Fibroblast of villous mesenchyme (primary cell): ENCODE data around the gene GCNT4. TPM values are rescaled to one million over a fixed set of nuclear protein-coding genes. Genes with fewer than 3 reads are reported as not detected.

Source experiments
- DNase-seq: peaks from one replicate; pipeline ENCODE4 v3.0.0-alpha.2; 2010; ENCODE audit warnings: low read depth
- H3K4me3 ChIP-seq: 2 replicates; pipeline ENCODE4 v1.5.1; 2011; ENCODE audit warnings: low read depth, mild to moderate bottlenecking, low read length
- total RNA-seq: library from RNA; depleted of rRNA; stranded (reverse); fragments of >200 nt; gene quantifications from 2 replicates; pipeline ENCODE4 v1.2.3, GENCODE V29; 2012
- TF ChIP-seq, protein P1 (sequence below): IDR thresholded peaks from 2 replicates; pipeline ENCODE4 v1.5.1; 2012; ENCODE audit warnings: low read depth, mild to moderate bottlenecking, low read length; ENCODE audit not compliant: insufficient read depth

Gene GCNT4
- total RNA-seq, 1 donor = 46.2 TPM

DNA sequence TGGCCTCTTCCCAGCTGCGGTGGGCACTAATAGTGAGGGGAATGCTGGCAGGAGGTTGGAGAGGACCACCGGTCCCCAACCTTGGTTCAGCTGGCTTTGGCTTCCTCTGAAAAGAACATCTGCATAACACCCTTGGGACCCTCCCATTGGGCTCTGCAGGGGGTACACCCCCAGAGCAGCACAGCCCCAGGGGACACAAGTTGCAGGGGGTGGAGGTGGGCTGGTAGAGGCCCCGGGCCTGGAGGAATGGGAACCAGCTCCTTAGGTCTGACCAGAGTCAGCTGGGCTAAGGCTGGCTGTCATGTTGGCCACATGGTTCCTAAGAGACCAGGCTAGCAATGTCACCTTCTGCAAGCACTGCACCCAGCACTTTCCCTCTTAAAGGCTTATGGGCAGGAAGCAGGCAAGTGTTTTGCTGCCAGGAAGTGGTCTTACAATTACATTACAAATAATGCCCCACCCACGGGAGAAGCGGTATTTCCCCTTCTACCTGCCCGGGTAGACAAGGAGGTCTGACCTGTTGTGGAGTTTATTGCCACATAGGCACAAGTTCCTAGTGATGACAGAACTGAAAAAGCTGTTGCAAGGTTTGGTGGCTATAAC lies 18.1 kb downstream of the GCNT4 start:
- DNase-seq = no peak
- H3K4me3 ChIP-seq = no peak overlapping the region
- TF ChIP-seq, protein P1, sequence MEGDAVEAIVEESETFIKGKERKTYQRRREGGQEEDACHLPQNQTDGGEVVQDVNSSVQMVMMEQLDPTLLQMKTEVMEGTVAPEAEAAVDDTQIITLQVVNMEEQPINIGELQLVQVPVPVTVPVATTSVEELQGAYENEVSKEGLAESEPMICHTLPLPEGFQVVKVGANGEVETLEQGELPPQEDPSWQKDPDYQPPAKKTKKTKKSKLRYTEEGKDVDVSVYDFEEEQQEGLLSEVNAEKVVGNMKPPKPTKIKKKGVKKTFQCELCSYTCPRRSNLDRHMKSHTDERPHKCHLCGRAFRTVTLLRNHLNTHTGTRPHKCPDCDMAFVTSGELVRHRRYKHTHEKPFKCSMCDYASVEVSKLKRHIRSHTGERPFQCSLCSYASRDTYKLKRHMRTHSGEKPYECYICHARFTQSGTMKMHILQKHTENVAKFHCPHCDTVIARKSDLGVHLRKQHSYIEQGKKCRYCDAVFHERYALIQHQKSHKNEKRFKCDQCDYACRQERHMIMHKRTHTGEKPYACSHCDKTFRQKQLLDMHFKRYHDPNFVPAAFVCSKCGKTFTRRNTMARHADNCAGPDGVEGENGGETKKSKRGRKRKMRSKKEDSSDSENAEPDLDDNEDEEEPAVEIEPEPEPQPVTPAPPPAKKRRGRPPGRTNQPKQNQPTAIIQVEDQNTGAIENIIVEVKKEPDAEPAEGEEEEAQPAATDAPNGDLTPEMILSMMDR = no peak

DNA sequence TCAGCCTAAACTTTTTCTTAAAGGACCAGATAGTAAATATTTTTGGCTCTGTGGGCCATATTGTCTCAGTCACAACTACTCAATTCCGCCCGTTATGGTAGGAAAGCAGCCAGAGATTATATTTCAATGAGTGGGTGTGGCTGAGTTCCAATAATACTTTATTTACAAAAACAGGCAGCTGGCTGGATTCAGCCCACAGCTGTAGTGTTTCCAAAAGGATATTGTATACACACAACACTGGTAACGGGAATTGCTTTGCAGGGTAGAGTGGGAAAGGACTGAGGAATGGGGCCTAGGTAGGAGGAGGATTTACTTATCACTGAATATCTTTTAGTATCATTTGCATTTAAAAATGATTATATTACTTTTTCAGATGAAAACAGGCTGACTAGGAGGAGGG lies 21.0 kb downstream of the GCNT4 start:
- no peak for DNase-seq
- no peak overlapping the region for H3K4me3 ChIP-seq
- TF ChIP-seq, protein P1 = no peak

DNA sequence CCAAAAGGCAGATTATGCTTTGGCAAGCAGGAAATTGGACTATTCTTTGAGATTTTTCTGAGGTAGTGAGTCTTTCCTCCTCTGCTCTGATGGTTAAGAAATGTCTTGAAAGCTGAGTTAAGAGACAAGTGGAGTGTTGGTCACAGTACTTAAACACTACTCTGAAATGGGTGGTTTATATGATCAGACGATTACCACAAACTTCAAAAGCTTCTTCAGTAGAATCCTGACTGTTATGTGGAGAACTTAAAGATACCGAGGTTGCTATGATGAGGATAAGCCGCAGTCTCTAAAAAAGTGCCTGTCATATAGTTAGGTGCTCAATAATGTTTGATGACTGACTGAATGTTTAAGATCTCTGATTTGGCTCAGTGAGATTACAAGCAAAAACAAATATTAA lies 24.3 kb downstream of the GCNT4 start:
- DNase-seq = no peak
- no peak overlapping the region for H3K4me3 ChIP-seq

DNA sequence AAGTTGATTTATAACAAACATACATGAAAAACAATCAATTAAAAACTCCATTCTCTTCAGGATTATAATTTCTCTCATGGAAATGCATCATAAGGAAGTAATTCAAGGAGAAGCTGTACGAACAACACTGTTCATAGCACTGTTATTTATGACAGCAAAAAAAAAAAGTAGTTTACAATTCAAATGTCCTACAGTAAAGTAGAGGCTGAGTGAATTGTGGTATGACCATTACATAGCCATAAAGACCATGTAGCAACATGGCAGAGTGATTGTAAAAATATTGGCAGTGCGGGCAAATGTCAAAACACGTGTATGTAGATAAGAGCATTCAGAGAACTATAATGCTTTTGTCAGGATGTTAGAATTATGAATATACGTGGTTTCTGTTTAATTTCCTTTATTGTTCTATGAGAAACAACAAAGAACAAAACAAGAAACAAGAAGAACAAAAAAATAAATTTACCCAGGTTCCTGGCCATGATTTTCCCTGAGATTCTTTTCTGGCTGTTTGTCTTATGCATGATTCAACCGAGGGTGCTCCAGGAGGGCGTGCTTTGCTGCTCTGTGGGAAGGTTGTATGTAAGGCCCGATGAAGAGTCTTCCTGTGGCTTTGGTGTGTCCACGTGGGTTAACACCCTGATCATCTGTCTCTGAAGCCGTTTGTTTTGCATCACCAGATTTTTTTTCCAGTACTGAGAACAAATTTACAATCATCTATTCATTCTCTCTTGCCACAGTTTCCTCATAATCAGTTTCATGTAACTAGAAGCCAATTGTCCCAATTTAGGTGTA lies 28.8 kb downstream of the GCNT4 start:
- TF ChIP-seq, protein P1 = no peak
- H3K4me3 ChIP-seq = no peak overlapping the region
- DNase-seq = no peak

More for the DNA sequence above, 24.3 kb downstream of the GCNT4 start:
- TF ChIP-seq, protein P1 = no peak

DNA sequence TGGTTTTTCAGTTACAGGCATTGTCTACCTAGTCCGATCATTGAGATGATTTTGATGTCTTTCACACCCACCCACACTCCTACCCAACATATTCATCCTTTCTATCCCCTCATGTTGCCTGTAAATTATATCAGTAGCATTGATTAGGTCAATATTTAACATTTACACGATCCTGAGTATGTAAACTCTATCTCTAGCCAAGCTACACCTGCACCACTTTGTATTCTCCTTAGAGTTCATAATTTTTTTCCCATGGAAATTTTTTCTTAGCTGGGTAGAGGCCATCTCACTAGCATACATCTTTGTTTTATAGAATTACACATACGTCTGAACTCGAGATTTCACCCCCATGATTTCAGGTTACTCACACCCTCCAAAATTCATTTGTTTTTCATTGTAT lies 30.6 kb downstream of the GCNT4 start:
- TF ChIP-seq, protein P1 = no peak
- DNase-seq = no peak
- H3K4me3 ChIP-seq = no peak overlapping the region

DNA sequence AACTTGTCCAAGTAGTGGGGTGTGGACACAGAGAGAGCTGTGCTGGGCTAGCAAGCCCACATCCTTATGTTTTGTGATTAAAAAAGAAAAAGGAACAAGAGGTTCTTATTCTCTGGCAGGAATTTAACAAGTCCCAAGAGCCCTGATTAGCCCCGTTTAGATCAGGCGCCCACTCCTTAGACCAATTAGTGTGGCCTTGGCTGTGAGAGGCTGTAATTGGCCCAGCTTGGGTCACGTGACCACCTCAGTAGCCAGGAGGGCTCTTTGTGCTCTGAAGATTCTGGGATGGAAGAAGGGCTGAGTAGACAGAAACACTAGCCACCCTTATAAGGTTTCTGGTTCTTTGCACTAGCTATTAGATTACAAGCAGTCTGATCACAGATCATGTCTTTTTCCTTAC lies 31.1 kb downstream of the GCNT4 start:
- TF ChIP-seq, protein P1 = no peak
- H3K4me3 ChIP-seq = no peak overlapping the region
- no peak for DNase-seq
